Kidney epithelial cell (primary cell): ENCODE data around the gene GJB6. TPM values are rescaled to one million over a fixed set of nuclear protein-coding genes. Genes with fewer than 3 reads are reported as not detected.

ENCODE experiments used
- DNase-seq: peaks from one replicate; pipeline ENCODE4 v3.0.0-alpha.2; 2010; ENCODE audit warnings: low read depth
- H3K27me3 ChIP-seq: 2 replicates; pipeline ENCODE4 v1.6.0; 2011; ENCODE audit warnings: low read length; ENCODE audit not compliant: control insufficient read depth, insufficient read depth
- H3K36me3 ChIP-seq: 2 replicates; pipeline ENCODE4 v1.5.1; 2011; ENCODE audit warnings: low read length; ENCODE audit not compliant: control insufficient read depth, insufficient read depth
- H3K4me3 ChIP-seq: 2 replicates; pipeline ENCODE4 v1.5.1; 2011; ENCODE audit warnings: low read depth, mild to moderate bottlenecking, control low read depth, low read length
- CTCF ChIP-seq: IDR thresholded peaks from 2 replicates; pipeline ENCODE4 v1.5.1; 2011; ENCODE audit warnings: mild to moderate bottlenecking, moderate library complexity, low read length, control low read depth, inconsistent platforms; ENCODE audit not compliant: insufficient read depth, poor library complexity, severe bottlenecking
- total RNA-seq: library from RNA; depleted of rRNA; stranded (reverse); fragments of >200 nt; gene quantifications from 2 replicates; pipeline ENCODE4 v1.2.3, GENCODE V29; 2015

Gene GJB6
- total RNA-seq, 1 donor from 2014 or later: 1.9 TPM

DNA sequence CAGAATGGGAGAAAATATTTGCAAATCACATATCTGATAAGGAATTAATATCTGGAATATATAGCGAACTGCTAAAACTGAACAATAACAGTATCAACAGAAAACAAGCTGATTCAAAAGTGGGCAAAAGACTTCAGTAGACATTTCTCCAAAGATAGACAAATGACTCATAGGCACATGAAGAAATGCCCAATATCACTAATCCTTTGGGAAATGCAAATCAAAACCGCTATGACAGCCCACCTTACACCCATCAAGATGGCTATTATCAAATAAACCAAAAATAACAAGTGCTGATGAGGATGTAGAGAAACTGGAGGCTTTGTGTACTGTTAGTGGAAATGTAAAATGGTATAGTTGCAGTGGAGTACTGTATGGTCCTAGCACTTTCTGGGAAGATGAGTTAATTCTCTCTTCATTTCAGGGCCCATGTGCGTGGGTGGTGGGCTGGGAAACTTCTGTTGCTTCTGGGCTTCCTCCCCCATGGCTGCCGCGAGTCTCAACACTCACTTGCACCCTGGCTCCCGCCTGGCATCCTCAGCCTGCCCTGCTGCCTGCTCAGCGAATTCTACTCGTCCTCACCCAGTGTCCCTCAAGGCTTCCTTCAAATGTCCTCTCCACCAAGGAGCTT lies 58.9 kb downstream of the GJB6 start:
- H3K36me3 ChIP-seq: no peaks in the 10 kb centered on the region
- peaks cover 12% of the 10 kb centered on the region for H3K27me3 ChIP-seq
- H3K4me3 ChIP-seq: no peak overlapping the region
- no peak for DNase-seq
- TF ChIP-seq CTCF: no peak

Other genes with a start within 250 kb of the GJB6 start
- 0.96 and 1.0 TPM in 2 replicates for gene GJA3, start 71.3 kb downstream of the GJB6 start, total RNA-seq
- 8.6 and 8.8 TPM in 2 replicates for gene GJB2, start 39.4 kb downstream of the GJB6 start, total RNA-seq